GM18520 (cell line): ENCODE measurements around the gene RMDN2.
"Not testable (repeated sequence)": the region's sequence is repeated elsewhere in the genome, so short reads cannot be mapped to it uniquely, and the experiment has no call there.

Source experiments
- ATAC-seq: cut with Tn5 transposase; IDR thresholded peaks from one replicate; pipeline ENCODE4 v1.9.1; 2021; ENCODE audit not compliant: unreplicated experiment

The RMDN2 gene

DNA sequence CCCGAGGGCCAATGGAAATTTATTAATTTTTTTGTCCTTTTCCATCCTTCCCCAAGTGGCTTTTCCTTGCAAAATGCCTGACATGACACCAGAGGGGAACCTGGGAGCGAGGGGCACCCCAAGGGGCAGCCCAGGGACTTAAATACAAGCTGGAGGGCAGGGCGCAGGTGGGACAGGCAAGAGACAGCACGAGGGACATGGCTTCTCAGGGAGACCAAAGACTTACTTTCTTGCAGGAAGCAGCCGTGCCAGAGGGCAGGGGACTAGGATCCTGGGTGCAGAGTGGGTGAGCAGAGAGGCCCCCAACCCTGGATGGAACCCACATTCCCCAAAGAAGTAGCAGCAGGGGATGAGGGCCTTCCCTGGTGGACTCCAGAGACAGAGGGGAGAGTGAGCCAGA lies 5.3 kb downstream of the RMDN2 start:
- ATAC-seq: not testable (repeated sequence)

DNA sequence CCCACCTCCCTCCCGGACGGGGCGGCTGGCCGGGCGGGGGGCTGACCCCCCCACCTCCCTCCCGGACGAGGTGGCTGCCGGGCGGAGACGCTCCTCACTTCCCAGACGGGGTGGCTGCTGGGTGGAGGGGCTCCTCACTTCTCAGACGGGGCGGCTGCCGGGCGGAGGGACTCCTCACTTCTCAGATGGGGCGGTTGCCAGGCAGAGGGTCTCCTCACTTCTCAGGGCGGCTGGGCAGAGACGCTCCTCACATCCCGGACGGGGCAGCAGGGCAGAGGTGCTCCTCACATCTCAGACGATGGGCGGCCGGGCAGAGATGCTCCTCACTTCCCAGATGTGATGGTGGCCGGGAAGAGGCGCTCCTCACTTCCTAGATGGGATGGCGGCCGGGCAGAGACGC lies 7.8 kb downstream of the RMDN2 start:
- not testable (repeated sequence) for ATAC-seq

DNA sequence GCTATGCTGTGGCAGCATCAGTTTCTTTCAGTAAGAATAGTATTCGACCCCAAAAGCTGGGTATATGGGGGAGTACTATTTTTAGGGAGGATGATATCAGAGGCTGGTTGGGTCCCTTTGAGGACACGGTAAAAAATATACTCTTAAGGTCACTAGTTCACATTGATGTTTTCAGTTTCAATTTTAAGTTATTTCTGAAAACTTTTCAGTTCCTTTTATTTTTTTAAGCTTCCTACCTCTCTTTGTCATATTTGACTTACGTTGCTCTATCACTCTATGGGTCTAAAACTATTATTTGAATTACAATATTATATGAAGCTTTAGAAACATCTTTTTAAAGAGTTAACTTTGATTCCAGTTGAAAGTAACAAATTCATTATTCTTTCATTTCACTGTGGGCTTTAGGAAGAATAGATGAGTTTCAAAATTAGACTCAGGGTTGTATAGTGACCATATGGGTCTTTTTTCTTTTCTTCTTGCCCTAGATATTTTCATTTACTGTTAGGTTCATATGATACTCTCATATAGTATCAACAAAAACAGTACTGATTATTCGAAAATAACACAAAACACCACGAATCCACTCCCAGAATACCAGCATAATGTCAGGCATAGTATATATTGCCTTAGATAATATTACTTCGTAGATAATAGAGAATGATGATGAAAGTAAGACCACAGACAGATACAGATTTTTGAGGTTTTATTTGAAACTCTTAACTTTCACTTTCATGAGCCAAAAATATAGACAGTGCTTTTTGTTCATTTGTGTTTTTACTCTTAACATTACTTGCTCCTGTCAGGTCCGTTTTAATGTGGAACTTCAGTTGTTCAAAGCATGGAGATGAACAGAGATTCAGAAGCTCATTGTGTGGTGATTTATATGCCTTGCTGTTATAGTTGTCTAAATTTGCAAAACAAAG lies 9.8 kb downstream of the RMDN2 start:
- peak; percentile 82 for ATAC-seq

DNA sequence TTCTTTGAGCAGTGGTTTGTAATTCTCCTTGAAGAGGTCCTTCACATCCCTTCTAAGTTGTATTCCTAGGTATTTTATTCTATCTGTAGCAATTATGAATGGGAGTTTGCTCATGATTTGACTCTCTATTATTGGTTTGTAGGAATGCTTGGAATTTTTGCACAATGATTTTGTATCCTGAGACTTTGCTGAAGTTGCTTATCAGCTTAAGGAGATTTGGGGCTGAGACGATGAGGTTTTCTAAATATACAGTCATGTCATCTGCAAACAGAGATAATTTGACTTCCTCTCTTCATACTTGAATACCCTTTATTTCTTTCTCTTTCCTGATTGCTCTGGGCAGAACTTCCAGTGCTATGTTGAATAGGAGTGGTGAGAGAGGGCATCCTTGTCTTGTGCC lies 12.5 kb downstream of the RMDN2 start:
- not testable (repeated sequence) for ATAC-seq

DNA sequence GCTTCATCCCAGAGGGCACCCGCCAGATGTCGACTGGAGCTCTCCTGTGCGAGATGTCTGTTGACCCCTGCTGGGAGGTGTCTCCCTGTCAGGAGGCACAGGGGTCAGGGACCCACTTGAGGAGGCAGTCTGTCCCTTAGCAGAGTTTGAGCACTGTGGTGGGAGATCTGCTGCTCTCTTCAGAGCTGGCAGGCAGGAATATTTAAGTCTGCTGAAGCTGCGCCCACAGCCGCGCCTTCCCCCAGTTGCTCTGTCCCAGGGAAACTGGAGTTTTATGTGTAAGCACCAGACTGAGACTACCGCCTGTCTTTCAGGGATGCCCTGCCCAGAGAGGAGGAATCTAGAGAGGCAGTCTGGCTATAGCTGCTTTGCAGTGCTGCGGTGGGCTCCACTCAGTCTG lies 16.2 kb downstream of the RMDN2 start:
- not testable (repeated sequence) for ATAC-seq

DNA sequence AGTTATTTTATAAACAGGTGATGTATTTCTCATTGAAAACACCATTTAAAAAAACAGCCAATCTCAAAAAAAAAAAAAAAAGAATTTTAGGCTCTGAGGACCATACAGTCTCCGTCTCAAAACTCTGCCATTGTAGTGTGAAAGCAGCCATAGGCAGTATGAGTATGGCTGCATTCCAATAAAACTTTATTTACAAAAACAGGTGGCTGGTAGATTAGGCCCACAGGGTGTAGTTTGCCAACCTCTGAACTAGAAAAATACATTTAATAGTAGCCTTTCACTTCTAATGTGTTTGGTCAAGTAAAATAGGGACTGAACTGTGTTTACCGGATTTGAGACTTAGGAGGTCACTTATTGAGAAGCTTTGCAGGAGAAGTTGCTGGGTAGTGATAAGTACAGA lies 19.2 kb downstream of the RMDN2 start:
- no peak for ATAC-seq

DNA sequence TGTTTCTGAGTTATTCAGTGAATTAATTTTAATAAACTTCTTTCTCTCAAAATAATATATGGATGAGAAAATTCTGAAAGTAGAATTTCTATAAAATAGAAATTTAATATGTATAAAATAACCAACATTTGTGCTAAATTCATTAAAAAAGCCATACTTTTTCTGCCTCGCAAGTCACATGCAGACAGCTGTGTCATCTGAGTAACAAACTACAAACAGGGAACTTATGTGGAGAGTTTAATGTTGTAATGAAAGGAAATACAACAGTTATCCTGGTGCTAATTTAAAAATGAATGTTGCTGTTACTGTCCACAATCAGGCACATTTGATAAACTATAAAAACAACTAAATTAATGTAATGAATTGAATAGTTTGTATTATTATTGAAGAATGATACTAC lies 22.2 kb downstream of the RMDN2 start:
- ATAC-seq: no peak

DNA sequence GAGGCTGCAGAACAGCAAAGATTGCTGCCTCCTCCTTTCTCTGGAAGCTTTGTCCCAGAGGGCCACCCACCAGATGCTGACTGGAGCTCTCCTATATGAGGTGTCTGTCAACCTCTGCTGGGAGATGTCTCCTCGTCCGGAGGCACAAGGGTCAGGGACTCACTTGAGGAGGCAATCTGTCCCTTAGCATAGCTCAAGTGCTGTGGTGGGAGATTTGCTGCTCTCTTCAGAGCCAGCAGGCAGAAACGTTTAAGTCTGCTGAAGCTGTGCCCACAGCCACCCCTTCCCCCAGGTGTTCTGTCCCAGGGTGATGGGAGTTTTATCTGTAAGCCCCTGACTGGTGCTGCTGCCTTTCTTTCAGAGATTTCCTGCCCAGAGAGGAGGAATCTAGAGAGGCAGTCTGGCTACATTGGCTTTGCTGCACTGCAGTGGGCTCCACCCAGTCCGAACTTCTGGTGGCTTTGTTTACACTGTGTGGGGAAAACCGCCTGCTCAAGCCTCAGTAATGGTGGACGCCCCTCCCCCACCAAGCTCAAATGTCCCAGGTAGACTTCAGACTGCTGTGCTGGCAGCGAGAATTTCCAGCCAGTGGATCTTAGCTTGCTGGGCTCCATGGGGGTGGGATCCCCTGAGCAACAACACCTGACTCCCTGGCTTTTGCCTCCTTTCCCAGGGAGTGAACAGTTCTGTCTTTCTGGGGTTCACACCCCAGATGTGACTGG lies 37.1 kb downstream of the RMDN2 start:
- not testable (repeated sequence) for ATAC-seq

DNA sequence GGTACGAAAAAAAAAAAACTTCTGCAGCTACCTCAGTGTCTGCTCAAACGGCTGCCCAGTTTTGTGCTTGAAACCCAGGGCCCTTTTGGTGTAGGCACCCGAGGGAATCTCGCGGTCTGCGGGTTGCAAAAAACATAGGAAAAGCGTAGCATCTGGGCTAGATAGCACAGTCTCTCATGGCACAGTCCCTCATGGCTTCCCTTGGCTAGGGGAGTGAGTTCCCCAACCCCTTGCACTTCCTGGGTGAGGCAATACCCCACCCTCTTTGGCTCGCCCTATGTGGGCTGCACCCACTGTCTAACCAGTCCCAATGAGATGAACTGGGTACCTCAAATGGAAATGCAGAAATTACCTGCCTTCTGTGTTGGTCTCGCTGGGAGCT lies 37.6 kb downstream of the RMDN2 start:
- ATAC-seq: not testable (repeated sequence)

DNA sequence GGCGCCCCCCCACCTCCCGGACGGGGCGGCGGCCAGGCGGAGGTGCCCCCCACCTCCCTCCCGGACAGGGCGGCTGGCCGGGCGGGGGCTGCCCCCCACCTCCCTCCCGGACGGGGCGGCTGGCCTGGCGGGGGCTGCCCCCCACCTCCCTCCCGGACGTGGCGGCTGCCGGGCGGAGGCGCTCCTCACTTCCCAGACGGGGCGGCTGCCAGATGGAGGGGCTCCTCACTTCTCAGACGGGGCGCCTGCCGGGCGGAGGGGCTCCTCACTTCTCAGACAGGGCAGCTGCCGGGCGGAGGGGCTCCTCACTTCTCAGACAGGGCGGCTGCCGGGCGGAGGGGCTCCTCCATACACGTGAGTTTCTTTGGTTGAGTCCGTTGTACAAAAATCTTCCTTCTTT lies 38.8 kb downstream of the RMDN2 start:
- ATAC-seq: not testable (repeated sequence)

DNA sequence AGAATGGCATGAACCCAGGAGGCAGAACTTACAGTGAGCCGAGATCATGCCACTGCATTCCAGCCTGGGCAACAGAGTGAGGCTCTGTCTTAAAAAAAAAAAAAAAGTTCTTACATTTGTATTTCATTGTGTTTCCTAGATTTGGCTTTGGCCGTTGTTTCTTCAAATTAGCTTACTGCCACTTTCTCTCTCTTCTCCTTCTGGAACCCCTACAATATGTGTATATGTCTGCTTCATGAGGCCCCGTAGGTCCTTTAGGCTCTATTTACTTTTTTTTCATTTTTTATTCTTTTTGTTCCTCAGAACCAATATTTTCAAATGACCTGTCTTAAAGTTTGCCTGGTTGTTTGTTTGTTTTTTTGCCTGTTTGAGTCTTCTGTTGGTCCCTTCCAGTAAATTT lies 41.2 kb downstream of the RMDN2 start:
- ATAC-seq: no peak

DNA sequence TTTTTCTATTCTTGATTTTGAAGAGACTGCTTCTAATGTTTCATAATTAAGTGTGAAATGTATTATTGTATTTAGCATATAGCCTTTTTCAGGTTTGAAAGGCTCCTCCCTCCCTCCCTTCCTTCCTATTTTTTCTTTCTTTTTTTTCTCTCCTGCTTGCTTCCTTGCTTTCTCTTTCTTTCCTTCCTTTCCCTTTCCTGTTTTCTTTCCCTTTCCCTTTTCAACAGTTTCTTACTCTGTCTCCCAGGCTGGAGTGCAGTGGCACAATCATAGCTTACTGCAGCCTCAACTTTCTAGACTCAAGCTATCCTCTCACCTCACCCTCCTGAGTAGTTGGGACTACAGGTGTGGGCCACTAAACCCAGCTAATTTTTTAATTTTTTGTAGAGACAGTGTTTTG lies 44.6 kb downstream of the RMDN2 start:
- ATAC-seq: no peak

DNA sequence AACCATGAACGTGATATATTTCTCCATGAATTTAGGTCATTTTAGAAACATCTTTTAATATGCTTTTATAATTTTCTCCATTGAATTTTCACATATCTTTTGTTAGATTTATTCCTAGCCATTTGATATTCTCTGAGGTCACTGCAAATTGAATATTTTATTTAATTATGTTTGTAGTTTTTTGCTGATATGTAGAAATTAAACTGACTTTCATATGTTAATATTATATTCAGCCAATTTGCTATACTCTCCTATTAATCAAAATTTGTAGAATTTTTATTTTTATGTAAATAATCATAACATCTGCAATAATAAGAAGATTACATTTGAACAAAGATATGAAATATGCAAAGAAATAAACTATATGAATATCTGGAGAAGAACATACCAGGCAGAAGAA lies 46.9 kb downstream of the RMDN2 start:
- ATAC-seq: no peak

DNA sequence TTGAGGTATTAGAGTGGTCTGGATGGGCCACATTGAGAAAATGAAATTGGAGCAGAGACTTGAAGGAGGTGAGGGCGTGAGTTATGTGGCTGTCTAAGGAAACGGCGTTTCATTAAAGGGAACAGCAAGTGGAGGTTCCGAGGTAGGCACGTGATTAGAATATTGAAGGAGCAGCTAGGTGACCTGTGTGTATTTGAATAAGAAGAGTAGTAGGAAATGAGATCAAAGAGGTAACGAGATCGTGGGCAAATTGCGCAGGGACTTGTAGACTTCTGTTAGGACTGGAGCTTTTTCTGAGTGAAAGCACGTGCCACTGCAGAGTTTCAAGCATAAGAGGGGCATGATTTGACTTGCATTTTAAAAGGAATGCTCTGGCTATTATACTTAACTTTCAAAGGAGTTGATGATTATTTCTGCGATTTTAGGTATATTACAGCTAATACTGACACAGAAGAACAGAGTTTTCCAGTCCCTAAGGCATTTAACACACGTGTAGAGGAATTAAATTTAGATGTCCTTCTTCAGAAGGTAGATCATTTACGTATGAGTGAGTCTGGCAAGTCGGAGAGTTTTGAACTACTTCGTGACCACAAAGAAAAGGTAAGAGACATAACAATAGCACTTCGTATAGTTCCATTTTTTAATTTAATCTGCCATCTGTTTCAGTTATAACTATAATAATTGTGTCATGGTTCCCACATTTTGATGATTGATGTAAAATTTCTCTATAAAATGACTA lies 48.7 kb downstream of the RMDN2 start:
- ATAC-seq: no peak

DNA sequence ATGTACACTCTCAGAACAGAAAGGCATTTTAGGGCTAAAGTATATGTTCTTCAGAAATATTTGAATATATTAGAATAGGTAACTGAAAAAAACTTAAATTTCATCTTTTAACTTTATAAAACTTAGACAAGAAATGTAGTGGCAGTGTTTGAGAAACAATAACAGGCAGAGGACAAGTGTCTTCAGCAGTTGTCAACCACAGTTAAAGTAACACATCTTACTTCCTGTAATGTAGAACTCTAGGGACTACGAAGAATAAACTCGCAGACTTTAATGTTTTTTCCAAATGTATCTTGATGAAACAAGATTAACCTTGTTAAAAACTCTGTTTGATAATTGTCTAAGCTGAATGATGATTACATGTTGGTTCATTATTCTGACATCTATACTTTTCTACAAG lies 50.7 kb downstream of the RMDN2 start:
- ATAC-seq: no peak

DNA sequence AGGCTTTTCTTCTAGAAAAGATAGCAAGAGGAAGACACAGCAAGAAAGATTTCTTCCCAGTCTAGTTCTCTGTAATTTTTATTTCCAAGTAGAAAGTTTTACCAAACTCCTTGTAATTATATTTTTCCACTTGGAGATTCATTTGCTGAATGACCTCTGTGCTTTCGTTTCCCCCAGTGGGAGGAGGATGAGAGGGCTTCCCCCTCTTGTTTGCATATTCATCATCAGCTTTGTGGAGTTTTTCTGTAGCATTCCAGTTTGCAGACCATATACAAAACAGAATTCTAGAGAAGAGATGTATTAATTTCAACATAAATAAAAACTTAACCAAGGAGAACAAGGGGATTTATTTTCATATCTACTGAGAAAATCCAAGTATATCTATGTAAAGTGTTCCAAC lies 51.3 kb downstream of the RMDN2 start:
- ATAC-seq: no peak

DNA sequence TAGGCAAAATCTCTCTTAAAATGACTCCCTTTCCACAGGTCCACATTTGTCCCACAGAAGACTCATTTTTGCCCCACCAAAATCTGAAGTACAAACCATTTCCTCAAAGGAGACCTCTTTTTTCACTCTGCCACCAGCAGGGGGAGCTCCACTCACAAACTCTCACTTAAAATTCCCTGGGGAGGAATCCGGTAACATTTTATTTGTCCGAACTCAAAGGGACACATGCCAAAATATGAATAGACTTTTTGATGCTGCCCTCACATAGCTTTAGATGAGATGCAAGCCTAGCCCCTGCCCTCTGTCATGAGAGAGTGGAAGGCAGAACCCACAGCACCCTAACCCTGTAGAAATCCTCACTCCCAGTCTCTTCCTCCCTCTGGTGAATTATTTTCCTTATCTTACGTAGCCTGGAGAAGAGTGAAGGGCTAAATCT lies 57.1 kb downstream of the RMDN2 start:
- ATAC-seq: no peak

DNA sequence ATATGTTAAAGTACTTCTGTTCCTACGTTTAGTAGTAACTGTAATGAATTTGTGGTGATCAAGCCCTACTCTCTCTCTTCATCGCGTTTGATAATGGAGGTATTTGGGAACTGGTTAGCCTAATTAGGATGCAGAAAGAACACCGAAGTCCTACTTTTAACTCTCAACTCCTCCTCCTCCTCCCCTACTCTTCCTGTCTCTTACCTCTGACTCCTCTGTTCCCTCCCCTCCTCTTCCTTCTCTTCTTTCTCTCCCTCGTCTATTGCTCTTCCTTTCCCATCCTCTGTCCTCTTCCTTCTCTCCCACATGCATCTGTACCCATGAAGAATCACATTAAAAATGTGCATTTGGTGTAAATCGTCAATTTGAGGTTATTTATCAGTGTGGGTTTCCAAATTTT lies 57.8 kb downstream of the RMDN2 start:
- no peak for ATAC-seq

DNA sequence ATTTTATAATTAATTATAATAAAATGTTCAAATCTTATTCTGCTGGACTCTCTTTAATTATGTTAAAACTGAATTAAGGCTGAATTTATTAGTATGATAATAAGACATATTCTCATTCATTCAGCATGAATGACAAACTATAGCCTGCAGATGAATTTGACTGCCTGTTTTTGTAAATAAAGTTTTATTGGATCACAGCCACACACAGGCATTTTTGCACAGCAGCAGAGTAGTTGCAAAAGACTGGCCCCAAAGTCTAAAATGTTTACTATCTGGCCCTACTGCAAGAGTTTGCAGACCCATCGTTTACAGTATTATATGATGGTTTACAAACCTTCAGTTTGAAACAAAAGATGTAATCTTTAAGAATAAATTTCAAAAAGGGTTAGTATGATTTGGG lies 58.6 kb downstream of the RMDN2 start:
- ATAC-seq: no peak

DNA sequence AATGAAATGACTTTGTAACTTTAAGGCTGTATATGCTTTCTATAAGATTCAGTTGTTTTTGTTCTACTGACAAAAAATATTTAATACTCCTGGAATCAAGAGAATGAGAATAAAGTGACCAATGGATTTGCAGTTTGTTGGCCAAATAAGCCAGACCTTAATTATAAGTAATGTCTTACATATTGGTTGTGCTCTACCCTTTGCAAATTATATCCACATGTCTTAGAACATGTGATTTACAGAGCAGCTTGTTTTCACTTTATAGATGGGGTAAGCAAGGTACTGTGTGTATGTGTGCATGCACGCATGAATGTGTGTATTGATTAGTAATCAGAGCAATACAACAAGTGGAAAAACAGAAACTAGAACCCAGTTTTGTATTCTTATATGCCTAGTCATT lies 59.1 kb downstream of the RMDN2 start:
- no peak for ATAC-seq

DNA sequence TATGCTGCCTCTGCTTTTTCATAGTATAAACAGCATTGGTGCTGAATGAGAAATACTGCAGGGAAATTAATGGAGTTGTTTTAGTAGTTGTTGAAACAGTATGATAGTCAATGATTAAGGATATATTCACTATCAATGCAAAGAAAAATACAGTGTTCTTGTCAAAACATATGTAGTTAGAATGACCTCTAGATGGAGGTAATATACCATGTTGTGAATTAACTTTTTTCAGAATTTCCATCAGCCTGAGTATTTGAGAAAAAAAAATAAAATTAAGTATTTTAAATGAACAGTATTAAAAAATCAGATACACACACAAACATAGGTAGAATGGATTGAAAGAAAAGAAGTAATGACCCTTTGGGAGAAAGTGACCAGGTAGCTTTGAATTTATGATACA lies 59.5 kb downstream of the RMDN2 start:
- no peak for ATAC-seq

DNA sequence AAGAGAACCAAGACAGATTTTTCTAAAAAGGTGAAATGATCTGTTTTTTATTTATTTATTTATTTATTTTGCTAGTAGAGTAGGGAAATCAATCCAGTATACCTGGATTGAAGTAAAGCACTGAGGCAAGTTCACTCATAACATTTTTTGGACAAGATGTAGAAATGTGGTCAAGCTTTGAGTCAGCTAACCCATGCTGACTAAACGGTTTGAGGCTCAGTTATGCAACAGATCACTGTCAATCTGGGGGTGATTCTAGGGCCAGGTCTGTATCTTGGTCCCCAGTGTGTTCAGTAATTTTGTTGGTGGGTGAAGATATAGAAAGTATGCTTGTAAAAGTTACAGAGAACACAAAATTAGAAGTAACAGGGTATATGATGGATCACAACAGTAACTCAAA lies 60.2 kb downstream of the RMDN2 start:
- no peak for ATAC-seq
